Mesenchymal stem cell (in vitro differentiated cells and primary cell): ENCODE measurements around the gene KATNB1. TPM values are rescaled to one million over a fixed set of nuclear protein-coding genes. Genes with fewer than 3 reads are reported as not detected.

ENCODE experiments used
- DNase-seq: peaks from one replicate; pipeline ENCODE4 v3.0.0-alpha.2; 2013
- H2AFZ ChIP-seq: one replicate; pipeline ENCODE4 v1.6.1; 2013; ENCODE audit warnings: low read depth, mild to moderate bottlenecking, control low read depth, inconsistent platforms, low read length, moderate library complexity
- H2AK5ac ChIP-seq: 2 replicates; pipeline ENCODE4 v1.6.1; 2013; ENCODE audit warnings: low read length, moderate library complexity, mild to moderate bottlenecking, inconsistent platforms; ENCODE audit not compliant: severe bottlenecking
- H2BK120ac ChIP-seq: one replicate; pipeline ENCODE4 v1.6.1; 2013; ENCODE audit warnings: low read depth, mild to moderate bottlenecking, inconsistent platforms, low read length, moderate library complexity
- H2BK12ac ChIP-seq, 2 experiments: one replicate each; pipeline ENCODE4 v1.6.1; 2013; ENCODE audit warnings: inconsistent platforms in 2 of 2, low read length in 2 of 2, mild to moderate bottlenecking in 2 of 2, moderate library complexity in 2 of 2, control low read depth in 1 of 2
- H2BK15ac ChIP-seq: one replicate; pipeline ENCODE4 v1.6.1; 2013; ENCODE audit warnings: mild to moderate bottlenecking, low read depth, inconsistent platforms; ENCODE audit not compliant: poor library complexity, severe bottlenecking
- H2BK5ac ChIP-seq: 2 replicates; pipeline ENCODE4 v1.6.1; 2013; ENCODE audit warnings: low read depth, mild to moderate bottlenecking, low read length, control low read depth, inconsistent platforms; ENCODE audit not compliant: poor library complexity, severe bottlenecking
- H3K14ac ChIP-seq, 2 experiments: one replicate each; pipeline ENCODE4 v1.6.1; 2013; ENCODE audit warnings: inconsistent platforms in 2 of 2, low read length in 2 of 2, control low read depth in 1 of 2, mild to moderate bottlenecking in 1 of 2, moderate library complexity in 1 of 2
- H3K18ac ChIP-seq, 2 experiments: one replicate each; pipeline ENCODE4 v1.6.1; 2013; ENCODE audit warnings: inconsistent platforms in 2 of 2, low read length in 2 of 2, control low read depth in 1 of 2, low read depth in 1 of 2, mild to moderate bottlenecking in 1 of 2
- H3K23ac ChIP-seq, 2 experiments: one replicate each; pipeline ENCODE4 v1.6.1; 2013; ENCODE audit warnings: inconsistent platforms in 2 of 2, low read length in 2 of 2, mild to moderate bottlenecking in 2 of 2, moderate library complexity in 2 of 2, control low read depth in 1 of 2
- H3K27ac ChIP-seq: 2 replicates; pipeline ENCODE4 v1.5.1; 2013; ENCODE audit warnings: mild to moderate bottlenecking, moderate library complexity, low read length, control low read depth, inconsistent platforms; ENCODE audit not compliant: poor library complexity, severe bottlenecking
- H3K27me3 ChIP-seq, 2 experiments: 2 replicates each; pipeline versions ENCODE4 v1.6.1 to v1.7.0; 2013; ENCODE audit warnings: low read length in 2 of 2, mild to moderate bottlenecking in 2 of 2, moderate library complexity in 2 of 2, control low read depth in 1 of 2, inconsistent platforms in 1 of 2; ENCODE audit not compliant: control insufficient read depth in 1 of 2, insufficient read depth in 1 of 2
- H3K36me3 ChIP-seq, 2 experiments: 2 replicates each; pipeline versions ENCODE4 v1.6.1 to v1.7.0; 2013; ENCODE audit warnings: low read length in 2 of 2, control low read depth in 1 of 2, inconsistent platforms in 1 of 2, low read depth in 1 of 2, mild to moderate bottlenecking in 1 of 2; ENCODE audit not compliant: insufficient read depth in 2 of 2, control insufficient read depth in 1 of 2
- H3K4ac ChIP-seq, 2 experiments: one replicate each; pipeline ENCODE4 v1.6.1; 2013; ENCODE audit warnings: inconsistent platforms in 2 of 2, low read length in 2 of 2, mild to moderate bottlenecking in 2 of 2, moderate library complexity in 2 of 2, control low read depth in 1 of 2, low read depth in 1 of 2
- H3K4me1 ChIP-seq: 2 replicates; pipeline ENCODE4 v1.6.1; 2013; ENCODE audit warnings: low read depth, low read length, control low read depth; ENCODE audit not compliant: control insufficient read depth, insufficient read depth
- H3K4me2 ChIP-seq: 2 replicates; pipeline ENCODE4 v1.6.1; 2013; ENCODE audit warnings: low read length, mild to moderate bottlenecking, inconsistent platforms; ENCODE audit not compliant: poor library complexity, severe bottlenecking
- H3K4me3 ChIP-seq, 2 experiments: 2 replicates each; pipeline versions ENCODE4 v1.5.1 to v1.7.0; 2013; ENCODE audit warnings: low read length in 2 of 2, mild to moderate bottlenecking in 2 of 2, control low read depth in 1 of 2, low read depth in 1 of 2; ENCODE audit not compliant: insufficient read depth in 1 of 2
- H3K79me1 ChIP-seq: replicated peaks from 2 replicates; pipeline ENCODE4 v1.6.1; 2013; ENCODE audit warnings: mild to moderate bottlenecking, control low read depth, low read length, inconsistent platforms; ENCODE audit not compliant: poor library complexity, severe bottlenecking
- H3K9ac ChIP-seq: 2 replicates; pipeline ENCODE4 v1.7.0; 2013; ENCODE audit warnings: mild to moderate bottlenecking, low read length, moderate library complexity
- H3K9me3 ChIP-seq: 2 replicates; pipeline ENCODE4 v1.7.0; 2013; ENCODE audit warnings: mild to moderate bottlenecking, low read length; ENCODE audit not compliant: control insufficient read depth
- H4K8ac ChIP-seq: one replicate; pipeline ENCODE4 v1.6.1; 2013; ENCODE audit warnings: inconsistent platforms, mild to moderate bottlenecking, low read length, moderate library complexity
- H4K91ac ChIP-seq: one replicate; pipeline ENCODE4 v1.6.1; 2013; ENCODE audit warnings: mild to moderate bottlenecking, low read length, inconsistent platforms
- WGBS: methylation state at CpG from one replicate; pipeline ENCODE4 v1.1.7; 2013; ENCODE audit warnings: mixed read lengths; 5-methylcytosine and 5-hydroxymethylcytosine counted together
- polyA plus RNA-seq, 2 experiments: library from polyadenylated mRNA; stranded (reverse); fragments of 200-250 nt; gene quantifications; one replicate each; pipeline ENCODE4 v1.2.3, GENCODE V29; 2013

Gene KATNB1
- polyA plus RNA-seq (2013, experiment 1 of 2): 9.7 TPM
- 9.8 TPM for polyA plus RNA-seq (2013, experiment 2 of 2)

DNA sequence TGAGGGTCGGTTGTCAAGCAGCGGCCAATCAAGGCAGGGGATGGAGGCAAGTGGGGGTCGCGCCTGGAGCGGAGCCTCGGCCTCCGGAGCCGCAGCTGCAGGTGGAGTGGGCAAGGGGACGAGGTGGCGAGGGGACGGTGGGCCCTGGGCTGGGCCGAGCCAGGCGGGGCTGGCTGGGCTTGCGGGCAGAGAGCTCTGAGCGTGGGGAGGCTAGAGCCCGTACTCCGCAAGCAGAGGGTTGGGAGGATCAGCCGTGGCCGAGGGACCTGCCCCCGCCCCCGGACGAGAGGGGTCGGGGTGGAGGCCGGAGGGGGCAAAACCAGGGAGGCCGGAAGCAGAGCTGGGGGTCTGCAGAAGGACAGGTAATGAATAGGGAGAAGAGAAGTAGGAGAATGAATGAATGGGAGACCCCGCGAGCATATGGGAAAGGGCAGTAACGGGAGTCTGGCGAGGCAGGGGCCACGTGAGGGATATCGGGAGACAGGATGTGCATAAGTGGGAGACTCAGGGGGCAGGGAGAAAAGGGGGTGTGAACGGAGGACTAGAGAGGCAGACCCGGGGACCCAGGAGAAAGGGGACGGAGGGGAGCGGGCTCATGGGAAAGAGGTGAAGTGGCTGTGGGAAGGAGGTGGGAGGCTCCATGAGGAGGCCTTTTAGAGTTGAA lies at the start of gene KATNB1:
Gene KATNB1, plus strand, starts transcription at position 16 of the 664 bp plus-strand sequence. CDS start 1,474 bp downstream, outside the sequence.
- Histone ChIP-seq H2BK12ac (peak within 1 kb of the TSS in 1 of 2 experiments; percentile 67), H2AK5ac (peak within 1 kb of the TSS; percentile 85), H3K18ac (peak within 1 kb of the TSS; percentile 59 to 95), H3K4me3 (peak within 1 kb of the TSS; percentile 95 to 98), H3K4ac (peak within 1 kb of the TSS; percentile 90), H3K4me2 (peak within 1 kb of the TSS; percentile 93), H3K79me1 (peaks cover 33% of the 10 kb centered on the region), H3K14ac (peak within 1 kb of the TSS in 1 of 2 experiments; percentile 93), H2AFZ (peak within 1 kb of the TSS; percentile 100), H3K9me3 (peaks cover 6% of the 10 kb centered on the region), H2BK15ac (no peak within 1 kb of the TSS), H3K4me1 (peaks cover 14% of the 10 kb centered on the region), H2BK5ac (peak within 1 kb of the TSS; percentile 67), H4K8ac (peak within 1 kb of the TSS; percentile 88), H2BK120ac (peak within 1 kb of the TSS; percentile 37), H3K27ac (peak within 1 kb of the TSS; percentile 79), H4K91ac (peak within 1 kb of the TSS; percentile 62), H3K27me3 (peaks cover 0 to 6% of the 10 kb centered on the region in 2 experiments), H3K36me3 (peaks cover 10 to 20% of the 10 kb centered on the region in 2 experiments), H3K23ac (peak within 1 kb of the TSS in 1 of 2 experiments; percentile 14), H3K9ac (peak within 1 kb of the TSS; percentile 99)
- 3% methylated on average over 35 of the region's 35 CpGs for WGBS
- no peak for DNase-seq

GRCh38 chr16:57686577-57686976 lies 49.0 kb upstream of the KATNB1 start:
- Histone ChIP-seq H4K8ac (no peak overlapping the region), H3K23ac (no peak overlapping the region), H2BK120ac (no peak overlapping the region), H3K9ac (no peak overlapping the region), H3K36me3 (no peaks in the 10 kb centered on the region), H2AK5ac (no peak overlapping the region), H3K27ac (no peak overlapping the region), H3K4me1 (no peaks in the 10 kb centered on the region), H3K4me3 (no peak overlapping the region), H2AFZ (no peak overlapping the region), H3K4me2 (no peak overlapping the region), H3K27me3 (peaks cover 30 to 67% of the 10 kb centered on the region in 2 experiments), H3K79me1 (no peaks in the 10 kb centered on the region), H2BK15ac (no peak overlapping the region), H2BK5ac (no peak overlapping the region), H3K14ac (no peak overlapping the region), H3K9me3 (no peaks in the 10 kb centered on the region), H4K91ac (no peak overlapping the region), H3K18ac (no peak overlapping the region), H3K4ac (no peak overlapping the region), H2BK12ac (no peak overlapping the region)
- no peak for DNase-seq
- 95% methylated on average over 3 of the region's 4 CpGs for WGBS

DNA sequence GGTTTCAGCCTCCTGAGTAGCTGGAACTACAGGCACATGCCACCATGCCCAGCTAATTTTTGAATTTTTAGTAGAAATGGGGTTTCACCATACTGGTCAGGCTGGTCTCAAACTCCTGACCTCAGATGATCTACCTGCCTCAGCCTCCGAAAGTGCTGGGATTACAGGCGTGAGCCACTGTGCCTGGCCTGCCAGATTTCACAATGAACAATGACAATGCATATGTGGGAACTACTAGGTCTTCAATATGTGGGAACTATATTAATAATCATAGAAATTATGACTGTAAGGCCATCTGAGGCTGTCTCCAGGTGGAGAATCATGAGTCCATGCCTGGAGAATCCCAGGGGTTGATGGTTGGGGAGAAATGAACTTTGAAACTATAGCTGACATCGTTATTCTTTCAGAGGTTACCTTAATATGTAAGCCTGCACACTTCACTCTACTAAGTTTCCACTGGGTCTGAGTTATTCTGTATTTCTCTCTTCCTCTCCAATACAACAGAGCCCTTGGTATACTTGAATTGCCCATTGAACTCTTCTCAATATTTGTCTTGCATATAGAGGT lies 48.1 kb upstream of the KATNB1 start:
- Histone ChIP-seq H3K79me1 (no peaks in the 10 kb centered on the region), H4K91ac (no peak overlapping the region), H3K36me3 (no peaks in the 10 kb centered on the region), H4K8ac (no peak overlapping the region), H3K14ac (no peak overlapping the region), H3K9ac (no peak overlapping the region), H2AK5ac (no peak overlapping the region), H2BK12ac (no peak overlapping the region), H3K23ac (no peak overlapping the region), H3K27me3 (peaks cover 33 to 70% of the 10 kb centered on the region in 2 experiments), H3K4me2 (no peak overlapping the region), H2BK5ac (no peak overlapping the region), H3K4me3 (no peak overlapping the region), H2BK120ac (no peak overlapping the region), H3K27ac (no peak overlapping the region), H3K9me3 (no peaks in the 10 kb centered on the region), H2AFZ (no peak overlapping the region), H3K4ac (no peak overlapping the region), H3K18ac (no peak overlapping the region), H3K4me1 (no peaks in the 10 kb centered on the region), H2BK15ac (no peak overlapping the region)
- no peak for DNase-seq
- WGBS: 96% methylated on average over 3 of the region's 3 CpGs

DNA sequence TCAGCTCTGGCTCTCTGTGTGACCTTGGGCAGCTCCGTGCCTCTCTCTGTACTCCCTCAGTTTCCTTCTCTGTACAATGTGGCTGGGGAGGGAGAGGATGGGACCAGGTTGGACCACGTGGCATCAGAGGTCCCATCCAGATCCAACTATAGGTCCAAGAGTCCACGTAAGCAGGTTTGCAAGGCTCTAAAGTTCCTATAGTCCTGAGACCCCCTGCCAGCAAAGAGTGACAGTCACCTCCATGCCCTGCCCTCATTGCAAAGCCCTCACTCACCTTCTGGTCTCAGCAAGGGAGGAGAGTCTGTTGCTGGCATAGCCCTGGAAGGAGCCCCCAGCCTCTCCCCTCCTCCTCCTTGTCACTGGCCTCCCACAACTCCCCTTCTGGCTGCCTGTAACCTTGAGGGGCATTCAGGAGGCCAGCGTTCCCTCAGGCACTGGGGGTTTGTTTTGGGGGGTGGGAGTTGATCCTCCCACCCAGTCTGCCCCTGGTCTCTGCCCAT lies 47.0 kb upstream of the KATNB1 start:
- Histone ChIP-seq H3K23ac (no peak overlapping the region), H3K79me1 (no peaks in the 10 kb centered on the region), H3K4me2 (no peak overlapping the region), H4K91ac (no peak overlapping the region), H3K36me3 (no peaks in the 10 kb centered on the region), H3K9me3 (no peaks in the 10 kb centered on the region), H3K9ac (no peak overlapping the region), H2BK120ac (no peak overlapping the region), H3K18ac (no peak overlapping the region), H3K27ac (no peak overlapping the region), H3K27me3 (peaks cover 33 to 76% of the 10 kb centered on the region in 2 experiments), H3K4me1 (no peaks in the 10 kb centered on the region), H2BK15ac (no peak overlapping the region), H3K4me3 (no peak overlapping the region), H4K8ac (no peak overlapping the region), H3K14ac (peak overlapping the region in 1 of 2 experiments; percentile 44), H2BK5ac (no peak overlapping the region), H3K4ac (no peak overlapping the region), H2AK5ac (no peak overlapping the region), H2BK12ac (no peak overlapping the region), H2AFZ (no peak overlapping the region)
- DNase-seq: no peak
- WGBS: 74% methylated on average over 3 of the region's 4 CpGs
